PC-9 (cell line): ENCODE results near the gene CDC42BPB.

Source experiments
- EZH2 ChIP-seq: fragments of 200-600 bp; sonication (generic); IDR thresholded peaks from 2 replicates; pipeline ENCODE4 v1.8.0; 2017; ENCODE audit warnings: antibody characterized with exemption, low read depth
- TF ChIP-seq, protein P1 (sequence below): fragments of 200-600 bp; sonication (generic); conservative IDR thresholded peaks from 2 replicates; pipeline ENCODE4 v1.6.1; 2017; ENCODE audit warnings: mixed run types, antibody characterized with exemption, mild to moderate bottlenecking, moderate library complexity

DNA sequence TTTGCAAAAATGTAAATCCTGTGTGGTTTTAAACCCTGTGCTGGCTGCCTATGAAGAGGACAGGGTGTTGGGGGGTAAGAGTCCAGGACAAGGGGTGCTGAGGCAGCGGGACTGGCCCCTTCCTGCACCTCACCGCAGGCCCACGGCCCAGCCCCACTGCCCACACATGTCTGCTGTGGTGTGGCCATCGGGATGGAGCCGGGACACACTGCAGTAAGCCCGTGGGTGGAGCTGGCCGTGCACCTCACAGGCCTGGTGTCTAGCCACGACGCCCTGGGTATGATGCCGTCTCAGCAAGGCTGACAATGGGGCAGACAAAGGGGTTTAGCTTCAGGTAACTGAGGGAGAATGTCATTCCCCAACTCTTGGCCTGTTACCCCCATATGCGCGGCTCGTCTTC, 115.3 kb downstream of the CDC42BPB start:
- TF ChIP-seq, protein P1, sequence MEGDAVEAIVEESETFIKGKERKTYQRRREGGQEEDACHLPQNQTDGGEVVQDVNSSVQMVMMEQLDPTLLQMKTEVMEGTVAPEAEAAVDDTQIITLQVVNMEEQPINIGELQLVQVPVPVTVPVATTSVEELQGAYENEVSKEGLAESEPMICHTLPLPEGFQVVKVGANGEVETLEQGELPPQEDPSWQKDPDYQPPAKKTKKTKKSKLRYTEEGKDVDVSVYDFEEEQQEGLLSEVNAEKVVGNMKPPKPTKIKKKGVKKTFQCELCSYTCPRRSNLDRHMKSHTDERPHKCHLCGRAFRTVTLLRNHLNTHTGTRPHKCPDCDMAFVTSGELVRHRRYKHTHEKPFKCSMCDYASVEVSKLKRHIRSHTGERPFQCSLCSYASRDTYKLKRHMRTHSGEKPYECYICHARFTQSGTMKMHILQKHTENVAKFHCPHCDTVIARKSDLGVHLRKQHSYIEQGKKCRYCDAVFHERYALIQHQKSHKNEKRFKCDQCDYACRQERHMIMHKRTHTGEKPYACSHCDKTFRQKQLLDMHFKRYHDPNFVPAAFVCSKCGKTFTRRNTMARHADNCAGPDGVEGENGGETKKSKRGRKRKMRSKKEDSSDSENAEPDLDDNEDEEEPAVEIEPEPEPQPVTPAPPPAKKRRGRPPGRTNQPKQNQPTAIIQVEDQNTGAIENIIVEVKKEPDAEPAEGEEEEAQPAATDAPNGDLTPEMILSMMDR = no peak
- TF ChIP-seq EZH2 = no peak
